Measurements from ENCODE around the gene VGLL3. TPM values are rescaled to one million over a fixed set of nuclear protein-coding genes. Genes with fewer than 3 reads are reported as not detected.

Gene VGLL3
- total RNA-seq, 4 donors from 2014 or later: 6.2 to 17.8 (median 12.6) TPM

GRCh38 chr3:86937306-86937791 is 53.6 kb downstream of the VGLL3 start:
- 18% methylated on average over 6 of the region's 6 CpGs for WGBS
- H3K36me3 ChIP-seq: no peaks in the 10 kb centered on the region
- H3K4me1 ChIP-seq: peaks cover 16% of the 10 kb centered on the region
- no peaks in the 10 kb centered on the region for H3K9me3 ChIP-seq
- H3K27ac ChIP-seq: peak overlapping the region; percentile 2
- H3K4me3 ChIP-seq: no peak overlapping the region
- DNase-seq (ENCODE audit: low spot score in 2 of 2): no peak
- TF ChIP-seq, protein P1, sequence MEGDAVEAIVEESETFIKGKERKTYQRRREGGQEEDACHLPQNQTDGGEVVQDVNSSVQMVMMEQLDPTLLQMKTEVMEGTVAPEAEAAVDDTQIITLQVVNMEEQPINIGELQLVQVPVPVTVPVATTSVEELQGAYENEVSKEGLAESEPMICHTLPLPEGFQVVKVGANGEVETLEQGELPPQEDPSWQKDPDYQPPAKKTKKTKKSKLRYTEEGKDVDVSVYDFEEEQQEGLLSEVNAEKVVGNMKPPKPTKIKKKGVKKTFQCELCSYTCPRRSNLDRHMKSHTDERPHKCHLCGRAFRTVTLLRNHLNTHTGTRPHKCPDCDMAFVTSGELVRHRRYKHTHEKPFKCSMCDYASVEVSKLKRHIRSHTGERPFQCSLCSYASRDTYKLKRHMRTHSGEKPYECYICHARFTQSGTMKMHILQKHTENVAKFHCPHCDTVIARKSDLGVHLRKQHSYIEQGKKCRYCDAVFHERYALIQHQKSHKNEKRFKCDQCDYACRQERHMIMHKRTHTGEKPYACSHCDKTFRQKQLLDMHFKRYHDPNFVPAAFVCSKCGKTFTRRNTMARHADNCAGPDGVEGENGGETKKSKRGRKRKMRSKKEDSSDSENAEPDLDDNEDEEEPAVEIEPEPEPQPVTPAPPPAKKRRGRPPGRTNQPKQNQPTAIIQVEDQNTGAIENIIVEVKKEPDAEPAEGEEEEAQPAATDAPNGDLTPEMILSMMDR (IDR thresholded peaks at IDR 0.05): no peak
- TF ChIP-seq POLR2A (IDR thresholded peaks at IDR 0.05): no peak
- TF ChIP-seq POLR2AphosphoS5 (IDR thresholded peaks at IDR 0.05): no peak
- no peak for TF ChIP-seq EP300 (IDR thresholded peaks at IDR 0.05)
- no peaks in the 10 kb centered on the region for H3K27me3 ChIP-seq

DNA sequence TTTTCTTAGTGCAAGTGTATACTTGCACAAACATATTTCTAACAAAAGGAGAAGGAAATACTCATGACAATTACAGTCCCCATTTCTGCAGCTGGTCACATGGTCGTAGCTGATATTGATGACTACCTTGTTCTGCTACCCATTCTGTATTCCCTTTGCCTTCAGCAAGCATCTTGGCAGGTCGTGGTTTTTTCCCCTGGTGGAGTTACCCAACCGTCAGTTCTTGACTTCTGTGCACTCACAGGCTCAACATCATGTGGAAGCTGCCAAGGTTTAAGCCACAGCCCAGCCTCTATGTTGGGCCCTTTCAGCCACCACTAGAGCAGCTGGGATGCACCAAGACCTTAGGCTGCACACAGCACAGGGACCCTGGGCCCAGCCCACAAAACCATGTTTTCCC is 56.1 kb downstream of the VGLL3 start:
- Histone ChIP-seq H3K36me3 (no peaks in the 10 kb centered on the region), H3K4me1 (peaks cover 16% of the 10 kb centered on the region), H3K9me3 (no peaks in the 10 kb centered on the region), H3K27ac (no peak overlapping the region), H3K27me3 (no peaks in the 10 kb centered on the region), H3K4me3 (no peak overlapping the region)
- no peak for TF ChIP-seq POLR2A (IDR thresholded peaks at IDR 0.05)
- TF ChIP-seq POLR2AphosphoS5 (IDR thresholded peaks at IDR 0.05): no peak
- no peak for TF ChIP-seq EP300 (IDR thresholded peaks at IDR 0.05)
- TF ChIP-seq, protein P1 (IDR thresholded peaks at IDR 0.05): no peak
- no peak for DNase-seq (ENCODE audit: low spot score in 2 of 2)
- WGBS: 60% methylated on average over 3 of the region's 3 CpGs

DNA sequence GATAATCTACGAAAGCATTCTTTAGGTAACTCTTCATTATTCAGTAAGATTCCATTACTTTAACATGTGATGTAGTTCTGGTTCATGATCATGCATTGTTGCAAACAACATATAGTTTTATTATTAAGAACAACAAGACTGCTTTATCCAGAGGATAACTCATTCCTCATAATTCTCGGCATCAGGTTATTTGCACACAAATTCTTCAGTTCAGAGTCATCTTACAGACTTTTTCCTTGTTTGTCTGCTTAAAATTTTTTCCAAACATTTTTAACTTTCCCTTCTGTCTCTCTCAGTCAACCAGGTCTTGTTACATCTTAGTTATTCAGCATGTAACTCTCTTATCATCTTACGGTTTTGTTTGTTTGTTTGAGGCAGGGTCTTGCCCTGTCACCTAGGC is 60.1 kb downstream of the VGLL3 start:
- no peak for DNase-seq (ENCODE audit: low spot score in 2 of 2)
- Histone ChIP-seq H3K36me3 (no peaks in the 10 kb centered on the region), H3K4me3 (no peak overlapping the region), H3K27me3 (no peaks in the 10 kb centered on the region), H3K9me3 (no peaks in the 10 kb centered on the region), H3K4me1 (no peaks in the 10 kb centered on the region), H3K27ac (no peak overlapping the region)
- WGBS: 69% methylated on average over 3 of the region's 3 CpGs
- TF ChIP-seq, protein P1 (IDR thresholded peaks at IDR 0.05): no peak
- TF ChIP-seq POLR2AphosphoS5 (IDR thresholded peaks at IDR 0.05) (no peak), POLR2A (IDR thresholded peaks at IDR 0.05) (no peak), EP300 (IDR thresholded peaks at IDR 0.05) (no peak)

DNA sequence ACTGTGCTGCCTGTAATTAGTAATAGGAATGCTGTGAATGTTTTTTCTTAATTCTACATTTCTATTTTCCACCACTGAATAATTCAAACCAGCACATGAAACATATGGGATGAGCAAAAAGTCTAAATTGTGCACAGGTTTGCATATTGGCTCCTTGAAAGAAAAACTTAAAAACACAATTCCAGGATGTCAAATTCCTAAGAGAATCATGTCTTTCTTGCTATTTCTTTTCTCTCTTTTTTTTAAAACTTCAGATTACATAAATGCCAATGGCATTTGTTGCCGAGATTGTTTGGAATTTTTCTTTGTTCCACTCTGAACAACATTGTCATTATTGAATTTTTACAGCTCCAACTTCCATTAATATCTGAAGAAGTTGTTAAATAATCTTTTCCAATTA is 60.8 kb downstream of the VGLL3 start:
- Histone ChIP-seq H3K27me3 (no peaks in the 10 kb centered on the region), H3K9me3 (no peaks in the 10 kb centered on the region), H3K4me1 (no peaks in the 10 kb centered on the region), H3K27ac (no peak overlapping the region), H3K4me3 (no peak overlapping the region), H3K36me3 (no peaks in the 10 kb centered on the region)
- TF ChIP-seq, protein P1 (IDR thresholded peaks at IDR 0.05): no peak
- TF ChIP-seq POLR2A (IDR thresholded peaks at IDR 0.05) (no peak), EP300 (IDR thresholded peaks at IDR 0.05) (no peak), POLR2AphosphoS5 (IDR thresholded peaks at IDR 0.05) (no peak)
- WGBS: 18% methylated on average over 1 of the region's 1 CpG
- no peak for DNase-seq (ENCODE audit: low spot score in 2 of 2)

GRCh38 chr3:86929046-86929445 is 61.9 kb downstream of the VGLL3 start:
- no peak overlapping the region for H3K27ac ChIP-seq
- 91% methylated on average over 7 of the region's 7 CpGs for WGBS
- no peak overlapping the region for H3K4me3 ChIP-seq
- no peak for TF ChIP-seq EP300 (IDR thresholded peaks at IDR 0.05)
- no peak for TF ChIP-seq POLR2AphosphoS5 (IDR thresholded peaks at IDR 0.05)
- TF ChIP-seq POLR2A (IDR thresholded peaks at IDR 0.05): no peak
- TF ChIP-seq, protein P1 (IDR thresholded peaks at IDR 0.05): no peak
- H3K9me3 ChIP-seq: no peaks in the 10 kb centered on the region
- no peaks in the 10 kb centered on the region for H3K27me3 ChIP-seq
- H3K36me3 ChIP-seq: no peaks in the 10 kb centered on the region
- no peak for DNase-seq (ENCODE audit: low spot score in 2 of 2)
- no peaks in the 10 kb centered on the region for H3K4me1 ChIP-seq
